GM12878 (cell line): ENCODE data around the gene MED19. TPM values are rescaled to one million over a fixed set of nuclear protein-coding genes. Genes with fewer than 3 reads are reported as not detected.
A peak's percentile ranks its signal among the peaks of the same experiment; 100 is the strongest.

Source experiments
- ATAC-seq: fragments of 200-7000 bp; cut with Tn5 transposase; 3 replicates; pipeline ENCODE4 v1.9.1; 2020; ENCODE audit warnings: mild to moderate bottlenecking, moderate library complexity
- BruUV-seq: library from RNA; stranded (reverse); fragments of 400-500 nt; replicated peaks from 2 replicates; lab custom pipeline; 2021; lab: Mats Ljungman, UMichigan
- CTCF ChIA-PET: fragments of 300-600 bp; sonication (Branson Sonifier 250); formaldehyde crosslinking; extraction: SDS; loops from one replicate; lab custom pipeline; 2021; ENCODE audit warnings: inconsistent platforms; lab: Yijun Ruan, JAX
- POLR2A ChIA-PET: fragments of 350-600 bp; formaldehyde crosslinking; extraction: SDS; loops from one replicate; lab custom pipeline; 2021; ENCODE audit warnings: inconsistent platforms; lab: Charles Lee
- RAD21 ChIA-PET: fragments of 300-600 bp; sonication (Branson Sonifier 250); formaldehyde crosslinking; loops from one replicate; lab custom pipeline; 2023; ENCODE audit warnings: antibody characterized with exemption; ENCODE audit not compliant: unreplicated experiment; lab: Charles Lee
- SMC1A ChIA-PET: fragments of 300-600 bp; sonication (Branson Sonifier 250); formaldehyde crosslinking; loops from one replicate; lab custom pipeline; 2023; ENCODE audit not compliant: unreplicated experiment, uncharacterized antibody; lab: Charles Lee
- DNase-seq: peaks from one replicate; pipeline ENCODE4 v3.0.0-alpha.2; 2011; ENCODE audit warnings: low read depth, low spot score
- FAIRE-seq: peaks from 3 replicates; lab custom pipeline; 2011; peaks lifted over from hg19 to GRCh38; lab: Jason Lieb, UNC
- H2AFZ ChIP-seq: 2 replicates; pipeline ENCODE4 v1.6.0; 2011; ENCODE audit warnings: low read depth, low read length, control low read depth; ENCODE audit not compliant: control insufficient read depth
- H3K27ac ChIP-seq: 2 replicates; pipeline ENCODE4 v1.5.1; 2011; ENCODE audit warnings: control low read depth; ENCODE audit not compliant: control insufficient read depth, insufficient read depth
- H3K27me3 ChIP-seq, 2 experiments: replicated peaks in 1 of 2; 2 replicates each; pipeline versions ENCODE4 v1.6.0 to v1.6.1; 2011; ENCODE audit warnings: low read length in 1 of 2; ENCODE audit not compliant: control insufficient read depth in 2 of 2, insufficient read depth in 2 of 2
- H3K36me3 ChIP-seq, 2 experiments: 2 replicates each; pipeline ENCODE4 v1.5.1; 2011; ENCODE audit warnings: low read length in 1 of 2; ENCODE audit not compliant: control insufficient read depth in 2 of 2, insufficient read depth in 2 of 2
- H3K4me1 ChIP-seq: 2 replicates; pipeline ENCODE4 v1.6.1; 2011; ENCODE audit warnings: mild to moderate bottlenecking, low read length, moderate library complexity, mixed read lengths; ENCODE audit not compliant: control insufficient read depth, insufficient read depth
- H3K4me2 ChIP-seq: 2 replicates; pipeline ENCODE4 v1.6.0; 2011; ENCODE audit warnings: control low read depth; ENCODE audit not compliant: control insufficient read depth, insufficient read depth
- H3K4me3 ChIP-seq: fragments of 200-600 bp; sonication (generic); 2 replicates; pipeline ENCODE4 v1.5.1; 2016
- H3K79me2 ChIP-seq: 2 replicates; pipeline ENCODE4 v1.6.0; 2011; ENCODE audit warnings: low read length; ENCODE audit not compliant: control insufficient read depth, insufficient read depth
- H3K9ac ChIP-seq: 2 replicates; pipeline ENCODE4 v1.8.0; 2011; ENCODE audit warnings: low read length, control low read depth, mixed read lengths; ENCODE audit not compliant: control insufficient read depth, insufficient read depth
- H3K9me3 ChIP-seq: replicated peaks from 3 replicates; pipeline ENCODE4 v1.5.1; 2011; ENCODE audit warnings: mild to moderate bottlenecking, low read length; ENCODE audit not compliant: control insufficient read depth, insufficient read depth
- H4K20me1 ChIP-seq: 2 replicates; pipeline ENCODE4 v1.6.0; 2011; ENCODE audit not compliant: control insufficient read depth, insufficient read depth
- BACH1 ChIP-seq: fragments of 450-650 bp; IDR thresholded peaks from 2 replicates; pipeline ENCODE4 v1.6.1; 2017; ENCODE audit warnings: mild to moderate bottlenecking, borderline replicate concordance
- BCL3 ChIP-seq: IDR thresholded peaks from 2 replicates; pipeline ENCODE4 v1.6.1; 2011; ENCODE audit warnings: borderline replicate concordance, low read depth, mild to moderate bottlenecking, moderate library complexity, low read length; ENCODE audit not compliant: insufficient read depth, poor library complexity, severe bottlenecking
- JUNB ChIP-seq: IDR thresholded peaks from 2 replicates; pipeline ENCODE4 v1.6.1; 2016; ENCODE audit warnings: antibody characterized with exemption, mild to moderate bottlenecking
- MLLT1 ChIP-seq: fragments of 450-650 bp; IDR thresholded peaks from 2 replicates; pipeline ENCODE4 v1.6.1; 2016; ENCODE audit warnings: mild to moderate bottlenecking
- MTA2 ChIP-seq: fragments of 450-650 bp; IDR thresholded peaks from 2 replicates; pipeline ENCODE4 v1.6.1; 2016; ENCODE audit warnings: low read depth, mild to moderate bottlenecking, moderate library complexity
- RFX5 ChIP-seq: IDR thresholded peaks from 2 replicates; pipeline ENCODE4 v1.6.1; 2011; ENCODE audit warnings: low read depth, low read length, improper control_type of control experiment
- TCF3 ChIP-seq: IDR thresholded peaks from 2 replicates; pipeline ENCODE4 v1.6.1; 2012; ENCODE audit warnings: low read depth, mild to moderate bottlenecking, low read length, borderline replicate concordance; ENCODE audit not compliant: insufficient read depth
- ZBTB11 ChIP-seq: fragments of 450-650 bp; formaldehyde crosslinking; IDR thresholded peaks from 2 replicates; pipeline ENCODE4 v1.5.0; 2022; ENCODE audit warnings: mild to moderate bottlenecking, missing genetic modification characterization
- ZBTB40 ChIP-seq: fragments of 450-650 bp; IDR thresholded peaks from 2 replicates; pipeline ENCODE4 v1.6.1; 2016; ENCODE audit warnings: mild to moderate bottlenecking, moderate library complexity, borderline replicate concordance
- ZSCAN29 ChIP-seq: fragments of 450-650 bp; IDR thresholded peaks from 2 replicates; pipeline ENCODE4 v1.6.1; 2017; ENCODE audit warnings: mild to moderate bottlenecking, moderate library complexity
- in situ Hi-C: fragments of 300-500 bp; cut with MboI; formaldehyde crosslinking; loops from 9 replicates; pipeline ENCODE4 v1.14.3; 2018; ENCODE audit warnings: mixed read lengths
- intact Hi-C: fragments of 100-400 bp; cut with micrococcal nuclease; formaldehyde crosslinking; loops from one replicate; pipeline ENCODE4 v1.14.2; 2022; ENCODE audit not compliant: unreplicated experiment
- polyA plus RNA-seq, 11 experiments: library from polyadenylated mRNA; depleted of rRNA in 4 of 11; unstranded in 6 of 11; stranded (reverse) in 5 of 11; fragments of >200 nt; fragmentation: Nextera tagmentation in 4 of 11; fragmentation: Illumina TruSeq in 1 of 11; extraction: Ambion mirVana in 4 of 11; extraction: Trizol in 1 of 11; gene quantifications; 1 replicate in 1 of 11; 2 replicates in 10 of 11; pipeline versions ENCODE4 v1.2.1 to v1.2.3, GENCODE V29; 2011 to 2016; ENCODE audit warnings: inconsistent platforms in 2 of 11, missing spikeins in 2 of 11, low read depth in 1 of 11
- total RNA-seq, 4 experiments: library from RNA; depleted of rRNA in 3 of 4; stranded (reverse); fragments of >200 nt in 3 of 4; fragmentation: Illumina TruSeq in 1 of 4; extraction: Trizol in 1 of 4; gene quantifications; 2 replicates each; pipeline versions ENCODE4 v1.2.1 to v1.2.3, GENCODE V29; 2013 to 2021

MED19 gene
- total and polyA plus RNA-seq, 10 of the 15 experiments (the other 5 are each of a cell fraction or from before 2014, with no cell fraction given): 4.9 to 28.2 (median 17.3) TPM

- Histone ChIP-seq H2AFZ (no peak overlapping the region), H3K4me3 (no peak overlapping the region; the same call in 1 of the 2 replicates), H3K36me3 (peaks cover 5 to 25% of the 10 kb centered on the region in 2 experiments), H4K20me1 (peaks cover 7% of the 10 kb centered on the region; the same call in 1 of the 2 replicates), H3K27me3 (no peaks in the 10 kb centered on the region), H3K4me1 (peaks cover 4% of the 10 kb centered on the region), H3K9me3 (no peaks in the 10 kb centered on the region), H3K9ac (no peak overlapping the region), H3K79me2 (peaks cover 80% of the 10 kb centered on the region), H3K27ac (no peak overlapping the region), H3K4me2 (peak overlapping the region; percentile 50)
- POLR2A ChIA-PET: interaction anchor here (0.6 to 0.9 kb wide), 2 partner anchors 14 to 160 kb away, joined by 3 to 4 read pairs; no protein-coding TSS in a partner anchor
- FAIRE-seq: no peak
- no peak for DNase-seq
- CTCF ChIA-PET: interaction anchor here (0.8 to 1.0 kb wide), 3 partner anchors 12 to 126 kb away, joined by 3 read pairs; no protein-coding TSS in a partner anchor
- ATAC-seq: no peak
- SMC1A ChIA-PET: interaction anchor here (1.3 to 2.4 kb wide), 2 partner anchors 14 to 126 kb away, joined by 4 to 16 read pairs; no protein-coding TSS in a partner anchor
- in situ Hi-C loops (no loop called here), intact Hi-C loops (no loop called here)
- RAD21 ChIA-PET: interaction anchor here (0.6 to 3.3 kb wide), 4 partner anchors 36 to 902 kb away, joined by 3 to 11 read pairs (median 4); no protein-coding TSS in a partner anchor
- no TSS peak for BruUV-seq
- TF ChIP-seq RFX5: no peak
- no peak for TF ChIP-seq MTA2
- no peak for TF ChIP-seq BACH1
- no peak for TF ChIP-seq BCL3
- TF ChIP-seq TCF3: no peak
- no peak for TF ChIP-seq ZBTB40
- TF ChIP-seq ZSCAN29: no peak
- TF ChIP-seq ZBTB11 (CRISPR knock-in tag): no peak
- TF ChIP-seq JUNB: no peak
- TF ChIP-seq MLLT1: no peak
These were observed 37.8 kb downstream of the MED19 start for GRCh38 chr11:57674251-57674650.
